Pons (tissue), 1 donor: Measurements from ENCODE around the gene HINFP.
"Not testable (repeated sequence)": the region's sequence is repeated elsewhere in the genome, so short reads cannot be mapped to it uniquely, and the experiment has no call there.

Source experiments
- DNase-seq: peaks from one replicate; pipeline ENCODE4 v3.0.0-alpha.2; 2016; ENCODE audit warnings: low spot score

The HINFP gene

GRCh38 chr11:119117004-119117706, 4.2 kb upstream of the HINFP start:
- no peak for DNase-seq

- DNase-seq, result no peak
Measured at GRCh38 chr11:119118227-119118626, 3.2 kb upstream of the HINFP start.

- no peak for DNase-seq
Measured at GRCh38 chr11:119118946-119119345, 2.4 kb upstream of the HINFP start.

GRCh38 chr11:119120639-119121007, 757 bp upstream of the HINFP start:
- peak; percentile 60 for DNase-seq

GRCh38 chr11:119121811-119122124, 388 bp downstream of the HINFP start:
- no peak for DNase-seq

- DNase-seq, result no peak
Measured at GRCh38 chr11:119125821-119126220, 4.4 kb downstream of the HINFP start.

GRCh38 chr11:119126675-119127268, 5.4 kb downstream of the HINFP start:
- no peak for DNase-seq

- no peak for DNase-seq
Measured at GRCh38 chr11:119130662-119131061, 9.3 kb downstream of the HINFP start.

- no peak for DNase-seq
Measured at GRCh38 chr11:119134389-119134978, 13.1 kb downstream of the HINFP start.

GRCh38 chr11:119139276-119139675, 17.9 kb downstream of the HINFP start:
- not testable (repeated sequence) for DNase-seq

- peak; percentile 46 for DNase-seq
Measured at GRCh38 chr11:119144825-119145486, 23.6 kb downstream of the HINFP start.

- DNase-seq, result no peak
Measured at GRCh38 chr11:119145551-119145950, 24.2 kb downstream of the HINFP start.

GRCh38 chr11:119147604-119148333, 26.4 kb downstream of the HINFP start:
- no peak for DNase-seq

- DNase-seq, result no peak
Measured at GRCh38 chr11:119148720-119149017, 27.3 kb downstream of the HINFP start.

- no peak for DNase-seq
Measured at GRCh38 chr11:119149018-119149785, 27.8 kb downstream of the HINFP start, which contains the start of gene ABCG4. Gene ABCG4 (plus strand): TSS chr11:119149052. CDS start chr11:119149966, 914 bp downstream.

GRCh38 chr11:119149786-119150275, 28.5 kb downstream of the HINFP start:
- no peak for DNase-seq

GRCh38 chr11:119152043-119152442, 30.7 kb downstream of the HINFP start:
- no peak for DNase-seq

GRCh38 chr11:119152604-119153003, 31.2 kb downstream of the HINFP start:
- no peak for DNase-seq

- no peak for DNase-seq
Measured at GRCh38 chr11:119153049-119153818, 31.9 kb downstream of the HINFP start.

GRCh38 chr11:119154178-119154577, 32.8 kb downstream of the HINFP start:
- no peak for DNase-seq
